ES-I3 (cell line): ENCODE data around the gene NINL.
"Not testable (repeated sequence)": the region's sequence is repeated elsewhere in the genome, so short reads cannot be mapped to it uniquely, and the experiment has no call there.

Experiments used
- H3K36me3 ChIP-seq: 2 replicates; pipeline ENCODE4 v1.6.1; 2013; ENCODE audit warnings: mild to moderate bottlenecking, low read length, control low read depth, moderate library complexity; ENCODE audit not compliant: insufficient read depth
- H3K4me1 ChIP-seq: 2 replicates; pipeline ENCODE4 v1.6.1; 2013; ENCODE audit warnings: mild to moderate bottlenecking, control low read depth, low read length; ENCODE audit not compliant: insufficient read depth
- H3K9ac ChIP-seq: 2 replicates; pipeline ENCODE4 v1.6.1; 2013; ENCODE audit warnings: low read depth, mild to moderate bottlenecking, low read length, moderate library complexity
- H3K9me3 ChIP-seq: 2 replicates; pipeline ENCODE4 v1.6.1; 2013; ENCODE audit warnings: mild to moderate bottlenecking, low read length, moderate library complexity; ENCODE audit not compliant: control insufficient read depth, insufficient read depth

Gene NINL

DNA sequence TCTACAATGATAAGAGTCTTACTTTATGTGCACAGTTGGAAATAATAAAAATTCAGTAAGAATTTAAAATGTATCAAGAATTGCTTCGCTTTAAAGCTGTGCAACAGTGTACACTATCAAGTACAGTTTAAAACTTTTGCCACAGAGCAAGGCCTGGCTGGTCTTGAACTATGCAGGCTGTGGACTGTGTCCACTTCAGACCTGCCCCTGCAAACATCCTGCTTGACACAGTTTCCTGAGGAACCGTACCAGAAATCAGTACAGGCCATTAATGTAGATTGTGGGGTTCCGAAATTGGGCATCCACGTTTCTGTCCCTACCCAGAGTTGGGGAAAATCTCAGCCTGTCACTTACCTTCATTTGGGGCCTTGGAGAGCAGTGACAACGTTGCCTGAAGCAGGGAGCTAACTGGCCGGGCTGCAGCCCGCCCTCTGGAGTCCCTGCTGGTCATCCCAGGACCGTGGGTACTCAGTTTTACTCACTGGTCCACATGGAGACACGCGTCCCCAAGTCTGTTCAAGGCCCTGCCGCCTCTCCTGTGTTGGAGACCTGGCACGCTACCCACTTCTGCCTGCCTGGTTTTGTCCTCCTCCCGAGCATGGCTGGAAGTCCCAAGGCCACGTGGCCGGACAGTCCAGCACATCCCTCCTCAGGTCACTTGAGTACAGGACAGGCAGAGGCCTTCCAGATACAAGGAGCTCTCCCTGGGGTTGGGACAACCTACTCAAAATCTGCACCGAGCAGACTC is 8.4 kb downstream of the NINL start:
- H3K4me1 ChIP-seq, result peaks cover 9% of the 10 kb centered on the region; the same call in 1 of the 2 replicates
- H3K9ac ChIP-seq, result no peak overlapping the region
- no peaks in the 10 kb centered on the region for H3K36me3 ChIP-seq
- H3K9me3 ChIP-seq, result no peaks in the 10 kb centered on the region

DNA sequence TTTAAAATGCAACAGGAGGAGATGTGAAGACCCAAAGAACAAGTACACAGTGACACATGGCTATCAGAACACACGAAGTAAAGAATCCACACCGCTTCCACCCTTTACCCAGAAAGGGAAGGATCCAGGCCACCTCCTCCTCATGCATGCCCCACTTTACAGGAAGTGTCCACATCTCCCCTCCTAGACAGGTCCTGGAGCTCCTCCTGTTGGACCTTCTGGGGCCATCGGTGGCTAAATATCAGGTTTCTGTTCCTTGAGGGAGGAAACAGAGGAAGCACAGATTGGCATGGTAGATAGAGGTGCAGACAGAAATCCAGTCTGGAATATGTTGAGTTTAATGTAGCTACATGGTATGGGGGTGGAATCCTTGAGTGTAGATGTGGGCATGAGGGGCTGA is 10.9 kb downstream of the NINL start:
- Histone ChIP-seq H3K4me1 (peaks cover 7% of the 10 kb centered on the region; the same call in 1 of the 2 replicates), H3K9ac (no peak overlapping the region), H3K9me3 (no peaks in the 10 kb centered on the region), H3K36me3 (no peaks in the 10 kb centered on the region)

DNA sequence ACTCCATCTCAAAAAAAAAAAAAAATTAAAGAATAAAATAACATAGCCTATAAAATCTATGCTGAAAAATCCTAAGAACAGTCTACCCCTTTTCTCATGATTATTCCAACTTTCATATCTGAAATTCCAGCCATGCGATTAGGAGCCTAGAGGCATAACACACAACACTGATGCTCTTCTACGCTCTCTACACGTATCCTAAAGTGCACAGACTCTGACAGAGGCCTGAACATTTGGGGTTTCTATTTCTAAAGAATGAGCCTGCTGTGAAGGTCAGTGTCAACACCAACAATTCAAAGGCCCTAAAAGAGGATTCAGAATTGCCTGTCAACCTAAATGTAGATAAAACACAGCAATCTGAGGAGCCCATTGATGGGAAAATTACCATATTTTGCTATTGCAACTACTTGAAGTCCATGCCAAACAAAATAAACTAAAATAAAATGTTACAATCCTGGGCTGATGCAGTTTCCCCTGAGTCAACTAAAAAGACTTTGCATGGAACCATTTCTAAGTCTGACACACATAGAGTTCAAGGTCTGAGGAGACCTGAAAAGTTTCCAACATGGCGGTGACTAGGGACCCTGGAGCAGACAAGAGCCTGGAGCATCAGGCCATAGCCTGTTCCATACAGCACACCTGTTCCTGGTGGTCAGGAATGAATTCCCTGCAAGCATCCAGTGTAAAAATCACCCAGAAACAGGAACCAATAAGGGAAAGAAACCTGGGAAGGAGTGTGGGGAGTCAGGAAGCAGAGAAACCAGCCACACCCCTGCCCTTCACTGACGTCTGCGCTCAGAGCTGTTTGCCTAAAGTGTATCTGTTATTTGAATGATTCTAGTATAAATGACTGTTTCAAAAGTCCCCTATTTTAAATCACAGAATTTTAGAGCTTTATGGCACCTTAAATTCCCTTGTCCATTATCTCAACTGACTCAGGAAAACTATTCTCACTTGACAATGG is 11.8 kb downstream of the NINL start:
- H3K9me3 ChIP-seq, result no peaks in the 10 kb centered on the region
- H3K9ac ChIP-seq, result no peak overlapping the region
- no peaks in the 10 kb centered on the region for H3K4me1 ChIP-seq
- no peaks in the 10 kb centered on the region for H3K36me3 ChIP-seq

DNA sequence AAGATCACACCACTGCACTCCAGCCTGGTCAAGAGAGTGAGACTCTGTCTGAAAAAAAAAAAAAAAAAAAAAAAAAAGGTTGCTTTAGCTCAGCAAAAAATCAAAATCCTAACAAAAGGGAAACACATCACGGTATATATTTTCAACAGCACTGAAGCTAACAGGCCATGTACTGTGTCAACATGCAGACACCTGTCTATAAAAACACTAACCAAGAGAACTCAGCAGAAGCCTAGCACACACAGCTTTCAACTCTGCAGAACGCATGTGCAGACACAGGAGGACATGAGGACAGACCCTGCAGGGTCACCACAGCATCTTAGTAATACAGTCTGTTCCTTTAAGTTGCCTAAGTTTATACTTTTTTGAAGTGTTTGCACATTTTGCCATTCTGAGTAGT is 13.5 kb downstream of the NINL start:
- H3K4me1 ChIP-seq, result no peaks in the 10 kb centered on the region; the same call in 1 of the 2 replicates
- no peaks in the 10 kb centered on the region for H3K36me3 ChIP-seq
- no peaks in the 10 kb centered on the region for H3K9me3 ChIP-seq
- H3K9ac ChIP-seq, result no peak overlapping the region

DNA sequence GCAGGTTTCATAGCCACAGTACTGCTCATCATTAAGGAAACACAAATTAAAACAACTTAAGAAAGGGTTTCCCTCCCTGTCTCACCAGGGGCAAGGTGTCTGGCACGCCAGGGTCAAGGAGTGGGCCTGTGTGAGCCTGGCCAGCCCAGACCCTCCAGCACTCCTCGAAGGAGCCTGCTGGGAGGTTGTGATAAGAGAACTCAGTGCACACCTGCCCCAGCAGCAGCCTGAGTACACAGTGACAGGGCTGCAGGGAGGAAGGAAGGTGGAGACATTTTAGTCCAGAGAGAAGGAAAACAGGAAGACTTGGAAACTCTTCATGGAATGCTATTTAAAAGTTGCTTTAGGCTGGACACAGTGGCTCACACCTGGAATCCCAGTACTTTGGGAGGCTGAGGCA is 14.1 kb downstream of the NINL start:
- H3K4me1 ChIP-seq, result peaks cover under 1% of the 10 kb centered on the region
- no peaks in the 10 kb centered on the region for H3K9me3 ChIP-seq
- no peaks in the 10 kb centered on the region for H3K36me3 ChIP-seq
- no peak overlapping the region for H3K9ac ChIP-seq

DNA sequence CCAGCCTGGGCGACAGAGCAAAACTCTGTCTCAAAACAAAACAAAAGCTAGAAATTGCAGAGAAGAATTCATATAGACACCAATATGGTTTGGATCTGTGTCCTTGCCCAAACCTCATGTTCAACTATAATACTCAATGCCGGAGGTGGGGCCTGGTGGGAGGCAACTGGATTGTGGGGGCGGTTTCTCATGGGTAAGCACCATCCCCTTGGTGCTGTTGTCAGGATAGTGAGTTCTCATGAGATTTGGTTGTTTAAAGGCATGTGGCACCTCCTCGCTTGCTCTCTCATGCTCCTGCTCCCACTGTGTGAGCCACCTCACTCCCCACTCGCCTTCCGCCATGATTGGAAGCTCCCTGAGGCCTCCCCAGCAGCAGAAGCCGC is 15.2 kb downstream of the NINL start:
- Histone ChIP-seq H3K36me3 (no peaks in the 10 kb centered on the region), H3K9ac (no peak overlapping the region), H3K9me3 (no peaks in the 10 kb centered on the region), H3K4me1 (peaks cover 3% of the 10 kb centered on the region)

DNA sequence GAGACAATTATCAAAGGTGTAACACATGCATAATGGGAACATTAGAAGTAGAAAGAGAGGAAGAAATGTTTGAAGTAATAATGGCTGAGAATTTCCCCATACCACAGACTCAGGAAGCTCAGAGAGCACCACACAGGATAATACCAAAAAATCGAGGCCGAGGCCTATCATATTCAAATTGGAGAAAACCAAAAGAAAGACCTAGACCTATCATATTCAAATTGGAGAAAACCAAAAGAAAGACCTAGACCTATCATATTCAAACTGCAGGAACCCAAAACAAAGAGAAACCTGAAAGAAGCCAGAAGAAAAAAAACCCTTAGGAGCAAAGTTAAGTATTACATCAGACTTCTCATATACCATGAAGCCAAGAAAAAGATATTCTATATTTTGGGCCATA is 18.0 kb downstream of the NINL start:
- Histone ChIP-seq H3K9ac (no peak overlapping the region), H3K9me3 (no peaks in the 10 kb centered on the region), H3K4me1 (peaks cover 3% of the 10 kb centered on the region), H3K36me3 (no peaks in the 10 kb centered on the region)

DNA sequence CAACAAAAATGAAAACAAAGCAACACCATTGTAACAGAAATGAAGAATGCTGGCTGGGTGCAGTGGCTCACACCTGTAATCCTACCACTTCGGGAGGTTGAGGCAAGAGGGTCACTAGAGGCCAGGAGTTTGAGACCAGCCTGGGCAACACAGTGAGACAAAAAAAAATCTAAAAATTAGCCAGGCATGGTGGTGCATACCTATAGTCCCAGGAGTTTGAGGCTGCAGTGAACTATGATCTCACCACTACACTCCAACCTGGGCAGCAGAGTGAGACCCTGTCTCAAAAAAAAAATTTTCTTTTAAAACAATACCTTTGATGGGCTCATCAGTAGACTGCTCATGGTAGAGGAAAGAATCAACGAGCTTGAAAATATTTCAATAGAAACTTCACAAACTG is 18.5 kb downstream of the NINL start:
- no peaks in the 10 kb centered on the region for H3K36me3 ChIP-seq
- peaks cover 3% of the 10 kb centered on the region for H3K4me1 ChIP-seq
- H3K9me3 ChIP-seq, result no peaks in the 10 kb centered on the region
- H3K9ac ChIP-seq, result no peak overlapping the region

DNA sequence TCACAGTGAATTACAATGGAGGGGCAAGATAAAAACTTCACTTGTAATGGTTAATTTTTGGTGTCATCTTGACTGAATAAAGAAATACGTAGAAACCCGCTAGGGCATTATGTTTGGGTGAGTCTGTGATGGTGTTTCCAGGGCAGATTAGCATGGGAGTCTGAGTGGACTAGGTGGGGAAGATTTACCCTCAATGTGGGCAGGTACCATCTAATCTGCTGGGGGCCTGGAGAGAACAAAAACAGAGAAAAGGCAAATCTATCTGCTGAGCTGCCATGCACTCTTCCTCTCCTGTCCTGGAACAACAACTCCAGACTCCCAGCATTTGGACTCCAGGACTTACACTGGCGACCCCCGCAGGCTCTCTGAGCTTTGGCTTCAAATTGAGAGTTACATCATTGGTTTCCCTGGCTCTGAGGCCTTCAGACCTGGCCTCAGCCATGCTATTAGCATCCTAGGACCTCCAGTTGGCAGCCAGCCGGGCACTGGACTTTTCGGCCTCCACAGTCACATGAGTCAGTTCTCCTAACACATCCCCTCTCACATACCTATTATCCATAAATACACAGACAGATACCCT is 19.7 kb downstream of the NINL start:
- Histone ChIP-seq H3K4me1 (peaks cover 3% of the 10 kb centered on the region), H3K36me3 (no peaks in the 10 kb centered on the region), H3K9ac (no peak overlapping the region), H3K9me3 (no peaks in the 10 kb centered on the region)

DNA sequence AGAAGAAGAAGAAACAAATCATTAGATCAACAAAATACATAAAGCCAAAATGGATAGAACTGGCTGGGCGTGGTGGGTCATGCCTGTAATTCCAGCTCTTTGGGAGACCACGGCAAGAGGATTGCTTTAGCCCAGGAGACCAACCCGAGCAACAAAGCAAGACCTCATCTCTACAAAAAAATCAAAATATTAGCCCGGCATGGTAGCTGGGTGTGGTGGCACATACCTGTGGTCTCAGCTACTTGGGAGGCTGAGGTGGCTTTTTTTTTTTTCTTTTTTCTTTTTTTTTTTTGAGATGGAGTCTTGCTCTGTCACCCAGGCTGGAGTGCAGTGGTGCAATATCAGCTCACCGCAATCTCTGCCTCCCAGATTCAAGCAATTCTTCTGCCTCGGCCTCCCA is 21.5 kb downstream of the NINL start:
- Histone ChIP-seq H3K36me3 (no peaks in the 10 kb centered on the region), H3K9me3 (no peaks in the 10 kb centered on the region), H3K9ac (no peak overlapping the region), H3K4me1 (peaks cover 3% of the 10 kb centered on the region)

DNA sequence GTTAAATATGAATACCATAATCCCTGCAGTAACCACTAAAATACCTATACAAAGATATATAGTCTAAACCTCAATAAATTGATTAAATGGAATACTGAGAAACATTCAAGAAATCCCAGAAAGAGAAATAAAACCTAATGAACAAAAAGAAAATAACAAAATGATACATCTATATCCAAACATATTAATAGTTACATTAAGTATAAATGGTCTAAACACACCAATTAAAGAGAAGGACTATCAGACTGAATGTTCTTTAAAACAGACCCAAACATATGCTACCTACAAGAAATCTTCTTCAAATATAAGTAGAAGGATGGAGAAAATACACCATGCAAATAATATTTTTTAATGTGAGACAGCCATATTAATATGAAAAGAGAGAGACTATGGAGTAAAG is 22.0 kb downstream of the NINL start:
- peaks cover 3% of the 10 kb centered on the region for H3K4me1 ChIP-seq
- H3K9me3 ChIP-seq, result no peaks in the 10 kb centered on the region
- H3K9ac ChIP-seq, result no peak overlapping the region
- H3K36me3 ChIP-seq, result no peaks in the 10 kb centered on the region

DNA sequence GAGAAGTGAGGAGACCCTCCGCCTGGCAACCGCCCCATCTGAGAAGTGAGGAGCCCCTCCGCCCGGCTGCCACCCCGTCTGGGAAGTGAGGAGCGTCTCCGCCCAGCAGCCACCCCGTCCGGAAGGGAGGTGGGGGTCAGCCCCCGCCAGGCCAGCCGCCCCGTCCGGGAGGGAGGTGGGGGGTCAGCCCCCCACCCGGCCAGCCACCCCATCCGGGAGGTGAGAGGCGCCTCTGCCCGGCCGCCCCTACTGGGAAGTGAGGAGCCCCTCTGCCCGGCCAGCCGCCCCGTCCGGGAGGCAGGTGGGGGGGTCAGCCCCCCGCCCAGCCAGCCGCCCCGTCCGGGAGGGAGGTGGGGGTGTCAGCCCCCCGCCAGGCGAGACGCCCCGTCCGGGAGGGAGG is 23.6 kb downstream of the NINL start:
- H3K9ac ChIP-seq, H3K9me3 ChIP-seq, H3K4me1 ChIP-seq, H3K36me3 ChIP-seq: not testable (repeated sequence)

DNA sequence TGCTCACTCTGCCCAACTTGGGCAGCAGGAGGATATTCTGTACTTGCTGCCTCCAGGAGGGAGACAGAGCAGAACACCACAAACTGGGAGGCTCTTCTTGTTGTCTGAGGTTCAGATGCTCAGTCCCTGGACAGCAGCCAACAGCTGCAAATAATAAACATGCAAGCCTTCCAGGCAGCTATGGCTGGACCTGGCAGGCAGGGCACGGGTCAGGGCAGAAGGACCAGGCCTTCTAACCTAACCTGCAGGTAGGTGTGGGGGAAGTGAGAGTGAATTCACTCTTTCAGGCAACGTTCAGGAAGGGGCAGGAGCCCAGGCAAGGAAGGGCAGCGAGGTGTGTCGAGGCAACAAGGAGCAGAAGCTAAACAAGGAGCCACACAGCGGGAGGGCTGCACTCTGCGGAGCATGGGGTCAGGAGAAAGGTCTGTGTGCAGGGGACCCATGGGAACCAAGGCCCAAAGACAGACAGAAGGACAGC is 31.5 kb downstream of the NINL start:
- no peaks in the 10 kb centered on the region for H3K36me3 ChIP-seq
- peaks cover 17% of the 10 kb centered on the region for H3K4me1 ChIP-seq
- H3K9ac ChIP-seq, result no peak overlapping the region
- H3K9me3 ChIP-seq, result no peaks in the 10 kb centered on the region

DNA sequence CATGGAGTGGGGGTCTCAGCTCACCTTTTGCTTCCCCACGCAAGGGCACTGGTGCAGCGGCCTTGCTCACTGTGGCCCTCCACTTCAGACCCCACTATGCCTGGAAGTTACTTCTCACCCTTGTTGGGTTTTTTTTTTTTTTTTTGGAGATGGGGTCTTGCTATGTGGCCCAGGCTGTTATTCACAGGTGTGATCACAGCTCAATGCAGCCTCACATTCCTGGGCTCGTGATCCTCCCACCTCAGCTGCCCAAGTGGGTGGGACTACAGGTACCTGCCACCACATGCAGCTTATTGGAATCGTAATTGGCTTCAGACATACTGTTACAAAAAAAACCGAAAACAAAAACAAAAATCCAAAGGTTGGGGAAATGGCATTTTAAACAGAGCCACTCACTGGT is 32.4 kb downstream of the NINL start:
- H3K36me3 ChIP-seq, result no peaks in the 10 kb centered on the region
- H3K9me3 ChIP-seq, result no peaks in the 10 kb centered on the region
- H3K9ac ChIP-seq, result no peak overlapping the region
- peaks cover 17% of the 10 kb centered on the region for H3K4me1 ChIP-seq
